H9 (cell line): ENCODE results near the gene TAF10. TPM values are rescaled to one million over a fixed set of nuclear protein-coding genes. Genes with fewer than 3 reads are reported as not detected.
A peak's percentile ranks its signal among the peaks of the same experiment; 100 is the strongest.

Experiments used
- DNase-seq: peaks from one replicate; pipeline ENCODE4 v3.0.0-alpha.2; 2017
- H2AFZ ChIP-seq: one replicate; pipeline ENCODE4 v1.6.1; 2013; ENCODE audit warnings: mild to moderate bottlenecking, low read length, control low read depth, moderate library complexity
- H2AK5ac ChIP-seq: 2 replicates; pipeline ENCODE4 v1.6.1; 2013; ENCODE audit warnings: low read length, control low read depth, mixed read lengths; ENCODE audit not compliant: insufficient read length
- H2BK120ac ChIP-seq: one replicate; pipeline ENCODE4 v1.6.1; 2013; ENCODE audit warnings: low read depth, mild to moderate bottlenecking, low read length, control low read depth, inconsistent platforms; ENCODE audit not compliant: poor library complexity, severe bottlenecking
- H2BK12ac ChIP-seq: 2 replicates; pipeline ENCODE4 v1.6.1; 2013; ENCODE audit warnings: low read length, control low read depth, mixed read lengths, low read depth; ENCODE audit not compliant: insufficient read length
- H2BK15ac ChIP-seq: 2 replicates; pipeline ENCODE4 v1.6.1; 2013; ENCODE audit warnings: low read depth, low read length, control low read depth
- H2BK20ac ChIP-seq: one replicate; pipeline ENCODE4 v1.6.1; 2013; ENCODE audit warnings: low read depth, mild to moderate bottlenecking, low read length, control low read depth, inconsistent platforms; ENCODE audit not compliant: poor library complexity, severe bottlenecking
- H2BK5ac ChIP-seq: 2 replicates; pipeline ENCODE4 v1.6.1; 2013; ENCODE audit warnings: low read length, control low read depth, mixed read lengths; ENCODE audit not compliant: insufficient read length
- H3K14ac ChIP-seq: 2 replicates; pipeline ENCODE4 v1.6.1; 2013; ENCODE audit warnings: low read length, control low read depth; ENCODE audit not compliant: insufficient read depth
- H3K18ac ChIP-seq: 2 replicates; pipeline ENCODE4 v1.6.1; 2013; ENCODE audit warnings: low read depth, mild to moderate bottlenecking, mixed read lengths, low read length, control low read depth; ENCODE audit not compliant: insufficient read length
- H3K23ac ChIP-seq: 2 replicates; pipeline ENCODE4 v1.6.1; 2013; ENCODE audit warnings: low read length, control low read depth, mixed read lengths, low read depth; ENCODE audit not compliant: insufficient read length
- H3K23me2 ChIP-seq: 2 replicates; pipeline ENCODE4 v1.6.1; 2013; ENCODE audit warnings: low read depth, mild to moderate bottlenecking, mixed read lengths, low read length, control low read depth; ENCODE audit not compliant: insufficient read length, poor library complexity, severe bottlenecking
- H3K27ac ChIP-seq: 2 replicates; pipeline ENCODE4 v1.5.1; 2013; ENCODE audit warnings: low read length, control low read depth, mixed read lengths, low read depth; ENCODE audit not compliant: insufficient read length
- H3K27me3 ChIP-seq: 2 replicates; pipeline ENCODE4 v1.6.1; 2013; ENCODE audit warnings: low read length, control low read depth, inconsistent platforms; ENCODE audit not compliant: insufficient read depth
- H3K4ac ChIP-seq: 2 replicates; pipeline ENCODE4 v1.6.1; 2013; ENCODE audit warnings: low read depth, mild to moderate bottlenecking, control low read depth, inconsistent platforms, low read length, moderate library complexity
- H3K4me1 ChIP-seq: 2 replicates; pipeline ENCODE4 v1.6.1; 2013; ENCODE audit warnings: low read length, control low read depth, inconsistent platforms; ENCODE audit not compliant: insufficient read depth
- H3K4me2 ChIP-seq: 2 replicates; pipeline ENCODE4 v1.6.1; 2013; ENCODE audit warnings: low read length, control low read depth, mixed read lengths; ENCODE audit not compliant: insufficient read length, insufficient read depth
- H3K56ac ChIP-seq: 2 replicates; pipeline ENCODE4 v1.6.1; 2013; ENCODE audit warnings: low read depth, mild to moderate bottlenecking, mixed read lengths, low read length, control low read depth; ENCODE audit not compliant: insufficient read length
- H3K79me1 ChIP-seq: 2 replicates; pipeline ENCODE4 v1.6.1; 2013; ENCODE audit warnings: low read depth, mild to moderate bottlenecking, moderate library complexity, low read length, control low read depth, inconsistent platforms; ENCODE audit not compliant: insufficient read depth, poor library complexity, severe bottlenecking
- H3K79me2 ChIP-seq: 2 replicates; pipeline ENCODE4 v1.6.1; 2013; ENCODE audit warnings: low read length, control low read depth, inconsistent platforms; ENCODE audit not compliant: insufficient read depth
- H3K9ac ChIP-seq: 2 replicates; pipeline ENCODE4 v1.6.1; 2013; ENCODE audit warnings: low read length, control low read depth, mixed read lengths; ENCODE audit not compliant: insufficient read length; ENCODE audit errors: extremely low read depth
- H3K9me3 ChIP-seq: one replicate; pipeline ENCODE4 v1.6.1; 2013; ENCODE audit warnings: low read depth, low read length, inconsistent platforms; ENCODE audit not compliant: control insufficient read depth
- H3T11ph ChIP-seq: one replicate; pipeline ENCODE4 v1.6.1; 2013; ENCODE audit warnings: mild to moderate bottlenecking, low read length, control low read depth, inconsistent platforms
- H4K20me1 ChIP-seq: one replicate; pipeline ENCODE4 v1.6.1; 2013; ENCODE audit not compliant: control insufficient read depth, insufficient read length, insufficient read depth
- H4K5ac ChIP-seq: 2 replicates; pipeline ENCODE4 v1.6.1; 2013; ENCODE audit warnings: low read depth, mild to moderate bottlenecking, mixed read lengths, low read length, control low read depth; ENCODE audit not compliant: insufficient read length
- H4K8ac ChIP-seq: replicated peaks from 2 replicates; pipeline ENCODE4 v1.6.1; 2013; ENCODE audit warnings: low read length, control low read depth, mixed read lengths, low read depth; ENCODE audit not compliant: insufficient read length
- H4K91ac ChIP-seq: 2 replicates; pipeline ENCODE4 v1.6.1; 2013; ENCODE audit warnings: low read depth, mild to moderate bottlenecking, moderate library complexity, mixed read lengths, low read length, control low read depth; ENCODE audit not compliant: insufficient read length
- H3K27ac Mint-ChIP-seq, 3 experiments: 2 replicates in 2 of 3; 3 replicates in 1 of 3; pipeline ENCODE4 v1.8.0; 2020 to 2021; ENCODE audit warnings: mixed read lengths in 3 of 3, mild to moderate bottlenecking in 1 of 3, moderate library complexity in 1 of 3
- H3K27me3 Mint-ChIP-seq: 2 replicates; pipeline ENCODE4 v1.8.0; 2021; ENCODE audit warnings: low read depth, mild to moderate bottlenecking, moderate library complexity, mixed read lengths
- H3K36me3 Mint-ChIP-seq, 3 experiments: 2 replicates in 2 of 3; 3 replicates in 1 of 3; pipeline ENCODE4 v1.8.0; 2020 to 2021; ENCODE audit warnings: low read depth in 3 of 3, mixed read lengths in 3 of 3; ENCODE audit not compliant: insufficient read depth in 1 of 3
- H3K4me1 Mint-ChIP-seq, 2 experiments: 2 replicates each; pipeline ENCODE4 v1.8.0; 2020; ENCODE audit warnings: mixed read lengths in 2 of 2
- H3K4me3 Mint-ChIP-seq, 2 experiments: 2 replicates in 1 of 2; 3 replicates in 1 of 2; pipeline ENCODE4 v1.8.0; 2020 to 2021; ENCODE audit warnings: mild to moderate bottlenecking in 2 of 2, mixed read lengths in 2 of 2, moderate library complexity in 1 of 2
- H3K9me3 Mint-ChIP-seq, 2 experiments: 2 replicates in 1 of 2; 3 replicates in 1 of 2; pipeline ENCODE4 v1.8.0; 2020; ENCODE audit warnings: mild to moderate bottlenecking in 2 of 2, mixed read lengths in 2 of 2, moderate library complexity in 1 of 2
- WGBS: extraction: QIAGEN DNeasy Blood & Tissue Kit; methylation state at CpG from one replicate; pipeline ENCODE4 v1.1.7; 2013; ENCODE audit warnings: missing lambda C conversion rate, low lambda C conversion rate, mixed read lengths; ENCODE audit not compliant: insufficient read length; ENCODE audit errors: extremely low coverage; 5-methylcytosine and 5-hydroxymethylcytosine counted together
- total RNA-seq: library from RNA; stranded (reverse); gene quantifications from 2 replicates; pipeline ENCODE4 v1.2.1, GENCODE V29; 2021
- TF ChIP-seq, protein P1 (sequence below): fragments of 200-600 bp; sonication (generic); conservative IDR thresholded peaks from 3 replicates; pipeline ENCODE4 v1.8.0; 2021; ENCODE audit warnings: antibody characterized with exemption, mild to moderate bottlenecking

The TAF10 gene
- total RNA-seq, 1 experiment from 2014 or later = 198 TPM

DNA sequence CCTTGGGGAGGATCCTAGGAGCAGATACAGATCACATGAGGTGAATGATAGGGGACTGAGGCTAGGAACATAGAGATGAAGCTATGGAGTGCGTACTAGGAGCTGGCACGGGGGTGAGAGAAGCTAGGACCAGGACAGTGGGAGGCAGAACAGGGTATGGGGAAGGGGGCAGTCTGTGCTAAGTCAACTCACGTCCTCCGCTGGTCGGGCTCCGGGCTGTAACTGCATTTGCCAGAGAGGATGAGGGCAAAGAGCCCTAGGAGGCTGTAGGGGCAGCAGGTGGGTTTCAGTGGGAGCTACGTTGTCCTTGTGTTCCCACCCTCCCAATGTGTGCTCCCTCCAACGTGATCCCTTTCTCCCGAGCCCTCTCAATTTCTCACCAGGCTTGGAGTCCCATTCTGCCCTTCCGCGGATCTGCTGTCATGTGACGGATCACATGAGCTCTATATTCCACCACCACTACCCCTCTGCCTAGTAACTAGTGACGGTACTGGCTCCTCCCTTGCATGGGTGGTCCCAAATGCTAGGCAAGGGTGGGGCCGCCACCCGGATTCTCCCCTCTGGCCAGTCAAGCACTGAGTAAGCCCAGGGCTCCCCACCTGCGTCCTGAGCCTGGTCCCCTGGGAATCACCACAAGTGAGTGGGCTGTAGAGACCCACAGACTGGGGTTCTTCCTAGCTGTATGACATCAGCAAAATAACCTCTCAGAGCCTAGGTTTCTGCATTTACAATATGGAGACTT, 7.2 kb upstream of the TAF10 start, which contains the start of gene TPP1:
Gene TPP1 (minus strand): TSS at position 419 of the 742 bp plus-strand sequence. CDS start 22 bp downstream, at position 397.
- Histone ChIP-seq H3K14ac (no peak within 1 kb of the TSS), H3K9ac (peak within 1 kb of the TSS; percentile 81), H3K56ac (no peak within 1 kb of the TSS), H3K4me1 (no peaks in the 10 kb centered on the region), H2AK5ac (no peak within 1 kb of the TSS), H2BK12ac (no peak within 1 kb of the TSS), H3K79me2 (no peaks in the 10 kb centered on the region), H3K79me1 (no peaks in the 10 kb centered on the region), H2AFZ (no peak within 1 kb of the TSS), H3K27me3 (no peaks in the 10 kb centered on the region), H3K23ac (no peak within 1 kb of the TSS), H3K27ac (no peak within 1 kb of the TSS), H4K8ac (no peak within 1 kb of the TSS), H3T11ph (no peak within 1 kb of the TSS), H3K23me2 (peaks cover 8% of the 10 kb centered on the region), H3K4me2 (peak within 1 kb of the TSS; percentile 92), H4K5ac (peak within 1 kb of the TSS; percentile 41), H3K18ac (no peak within 1 kb of the TSS), H3K4ac (no peak within 1 kb of the TSS), H2BK5ac (no peak within 1 kb of the TSS), H4K20me1 (no peaks in the 10 kb centered on the region), H2BK20ac (no peak within 1 kb of the TSS), H4K91ac (no peak within 1 kb of the TSS), H2BK120ac (no peak within 1 kb of the TSS), H2BK15ac (no peak within 1 kb of the TSS), H3K9me3 (no peaks in the 10 kb centered on the region)
- no peaks in the 10 kb centered on the region for H3K27me3 Mint-ChIP-seq
- H3K4me3 Mint-ChIP-seq = no peak within 1 kb of the TSS
- TF ChIP-seq, protein P1, sequence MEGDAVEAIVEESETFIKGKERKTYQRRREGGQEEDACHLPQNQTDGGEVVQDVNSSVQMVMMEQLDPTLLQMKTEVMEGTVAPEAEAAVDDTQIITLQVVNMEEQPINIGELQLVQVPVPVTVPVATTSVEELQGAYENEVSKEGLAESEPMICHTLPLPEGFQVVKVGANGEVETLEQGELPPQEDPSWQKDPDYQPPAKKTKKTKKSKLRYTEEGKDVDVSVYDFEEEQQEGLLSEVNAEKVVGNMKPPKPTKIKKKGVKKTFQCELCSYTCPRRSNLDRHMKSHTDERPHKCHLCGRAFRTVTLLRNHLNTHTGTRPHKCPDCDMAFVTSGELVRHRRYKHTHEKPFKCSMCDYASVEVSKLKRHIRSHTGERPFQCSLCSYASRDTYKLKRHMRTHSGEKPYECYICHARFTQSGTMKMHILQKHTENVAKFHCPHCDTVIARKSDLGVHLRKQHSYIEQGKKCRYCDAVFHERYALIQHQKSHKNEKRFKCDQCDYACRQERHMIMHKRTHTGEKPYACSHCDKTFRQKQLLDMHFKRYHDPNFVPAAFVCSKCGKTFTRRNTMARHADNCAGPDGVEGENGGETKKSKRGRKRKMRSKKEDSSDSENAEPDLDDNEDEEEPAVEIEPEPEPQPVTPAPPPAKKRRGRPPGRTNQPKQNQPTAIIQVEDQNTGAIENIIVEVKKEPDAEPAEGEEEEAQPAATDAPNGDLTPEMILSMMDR = no peak
- WGBS = no CpG with 5 or more reads among the region's 16 CpGs
- no peak within 1 kb of the TSS for H3K27ac Mint-ChIP-seq
- no peaks in the 10 kb centered on the region for H3K9me3 Mint-ChIP-seq
- peaks cover 3 to 20% (median 10%) of the 10 kb centered on the region in 3 experiments; a peak in 6 of 7 replicates for H3K36me3 Mint-ChIP-seq
- peak; percentile 94 for DNase-seq
- no peaks in the 10 kb centered on the region; a peak in 2 of 4 replicates for H3K4me1 Mint-ChIP-seq
